HepG2 (cell line): ENCODE measurements around the gene UBC. TPM values are rescaled to one million over a fixed set of nuclear protein-coding genes. Genes with fewer than 3 reads are reported as not detected.

Experiments
- AGO1 ChIP-seq: fragments of 200-400 bp; formaldehyde crosslinking; IDR thresholded peaks from 2 replicates; pipeline ENCODE4 v1.6.1; 2017; ENCODE audit warnings: mild to moderate bottlenecking, low read depth, low read length, moderate library complexity; ENCODE audit not compliant: poor library complexity, severe bottlenecking
- BRCA1 ChIP-seq: sonication (generic); formaldehyde crosslinking; IDR thresholded peaks from 2 replicates; pipeline ENCODE4 v1.4.0; 2020; ENCODE audit warnings: missing genetic modification reagents
- EEA1 ChIP-seq: sonication (generic); formaldehyde crosslinking; IDR thresholded peaks from 2 replicates; pipeline ENCODE4 v1.5.1; 2020; ENCODE audit warnings: mild to moderate bottlenecking, missing genetic modification reagents, borderline replicate concordance
- KLF15 ChIP-seq: sonication (generic); formaldehyde crosslinking; IDR thresholded peaks from 2 replicates; pipeline ENCODE4 v1.8.1; 2023; ENCODE audit warnings: borderline replicate concordance, mild to moderate bottlenecking, inconsistent platforms, missing genetic modification reagents, mixed read lengths
- MLLT10 ChIP-seq: sonication (generic); formaldehyde crosslinking; IDR thresholded peaks from 2 replicates; pipeline ENCODE4 v1.4.0; 2020; ENCODE audit warnings: missing genetic modification reagents
- NFIB ChIP-seq: sonication (generic); formaldehyde crosslinking; IDR thresholded peaks from 2 replicates; pipeline ENCODE4 v1.9.0; 2021; ENCODE audit warnings: missing genetic modification reagents, mild to moderate bottlenecking, borderline replicate concordance
- PHF20 ChIP-seq: sonication (generic); formaldehyde crosslinking; IDR thresholded peaks from 2 replicates; pipeline ENCODE4 v1.5.0; 2020; ENCODE audit warnings: mild to moderate bottlenecking, missing genetic modification reagents
- SALL2 ChIP-seq: sonication (generic); formaldehyde crosslinking; IDR thresholded peaks from 2 replicates; pipeline ENCODE4 v1.8.1; 2023; ENCODE audit warnings: mild to moderate bottlenecking, missing genetic modification reagents, inconsistent platforms
- TOPORS ChIP-seq: sonication (generic); formaldehyde crosslinking; IDR thresholded peaks from 2 replicates; pipeline ENCODE4 v1.8.0; 2023; ENCODE audit warnings: mild to moderate bottlenecking, missing genetic modification reagents
- ZFP90 ChIP-seq: sonication (generic); formaldehyde crosslinking; IDR thresholded peaks from 2 replicates; pipeline ENCODE4 v1.8.0; 2022; ENCODE audit warnings: missing genetic modification reagents, mild to moderate bottlenecking, inconsistent platforms, borderline replicate concordance
- ZNF34 ChIP-seq: sonication (generic); formaldehyde crosslinking; IDR thresholded peaks from 2 replicates; pipeline ENCODE4 v1.4.0; 2020; ENCODE audit warnings: mild to moderate bottlenecking, missing genetic modification reagents, borderline replicate concordance
- ZNF678 ChIP-seq: sonication (generic); formaldehyde crosslinking; IDR thresholded peaks from 2 replicates; pipeline ENCODE4 v1.4.0; 2020; ENCODE audit warnings: mild to moderate bottlenecking, missing genetic modification reagents
- ZSCAN25 ChIP-seq: sonication (generic); formaldehyde crosslinking; IDR thresholded peaks from 2 replicates; pipeline ENCODE4 v1.8.0; 2022; ENCODE audit warnings: mild to moderate bottlenecking, missing genetic modification reagents
- polyA plus RNA-seq, 8 experiments: library from polyadenylated mRNA; depleted of rRNA in 3 of 8; stranded (reverse) in 7 of 8; unstranded in 1 of 8; fragments of >200 nt; fragmentation: Illumina TruSeq in 4 of 8; extraction: Trizol in 4 of 8; gene quantifications; 2 replicates each; pipeline versions ENCODE4 v1.2.1 to v1.2.3, GENCODE V29; 2011 to 2016; ENCODE audit warnings: low read depth in 4 of 8, missing spikeins in 1 of 8, mixed read lengths in 1 of 8; ENCODE audit not compliant: insufficient read depth in 1 of 8
- total RNA-seq, 5 experiments: library from RNA; depleted of rRNA; stranded (reverse); fragments of >200 nt; fragmentation: Illumina TruSeq; extraction: Trizol; gene quantifications; 2 replicates each; pipeline ENCODE4 v1.2.3, GENCODE V29; 2016; ENCODE audit warnings: low read depth in 1 of 5
- TF ChIP-seq, protein P1 (sequence below): sonication (generic); formaldehyde crosslinking; IDR thresholded peaks from 2 replicates; pipeline ENCODE4 v1.4.0; 2020; ENCODE audit warnings: missing genetic modification reagents
- TF ChIP-seq, protein P2 (sequence below): sonication (generic); formaldehyde crosslinking; IDR thresholded peaks from 2 replicates; pipeline ENCODE4 v1.5.1; 2020; ENCODE audit warnings: mild to moderate bottlenecking, missing genetic modification reagents, moderate library complexity
- TF ChIP-seq, protein P3 (sequence below): IDR thresholded peaks from 2 replicates; pipeline ENCODE4 v1.6.1; 2016; ENCODE audit warnings: low read depth, borderline replicate concordance
- TF ChIP-seq, protein P4 (sequence below): sonication (generic); formaldehyde crosslinking; IDR thresholded peaks from 2 replicates; pipeline ENCODE4 v1.8.0; 2022; ENCODE audit warnings: missing genetic modification reagents, mild to moderate bottlenecking, borderline replicate concordance
- TF ChIP-seq, protein P5 (sequence below): sonication (generic); formaldehyde crosslinking; IDR thresholded peaks from 2 replicates; pipeline ENCODE4 v1.8.0; 2022; ENCODE audit warnings: mild to moderate bottlenecking, missing genetic modification reagents, borderline replicate concordance

The UBC gene
- total and polyA plus RNA-seq, 2 of the 13 experiments (the other 11 are each of a cell fraction or from before 2014, with no cell fraction given): 805 to 1,432 TPM

DNA sequence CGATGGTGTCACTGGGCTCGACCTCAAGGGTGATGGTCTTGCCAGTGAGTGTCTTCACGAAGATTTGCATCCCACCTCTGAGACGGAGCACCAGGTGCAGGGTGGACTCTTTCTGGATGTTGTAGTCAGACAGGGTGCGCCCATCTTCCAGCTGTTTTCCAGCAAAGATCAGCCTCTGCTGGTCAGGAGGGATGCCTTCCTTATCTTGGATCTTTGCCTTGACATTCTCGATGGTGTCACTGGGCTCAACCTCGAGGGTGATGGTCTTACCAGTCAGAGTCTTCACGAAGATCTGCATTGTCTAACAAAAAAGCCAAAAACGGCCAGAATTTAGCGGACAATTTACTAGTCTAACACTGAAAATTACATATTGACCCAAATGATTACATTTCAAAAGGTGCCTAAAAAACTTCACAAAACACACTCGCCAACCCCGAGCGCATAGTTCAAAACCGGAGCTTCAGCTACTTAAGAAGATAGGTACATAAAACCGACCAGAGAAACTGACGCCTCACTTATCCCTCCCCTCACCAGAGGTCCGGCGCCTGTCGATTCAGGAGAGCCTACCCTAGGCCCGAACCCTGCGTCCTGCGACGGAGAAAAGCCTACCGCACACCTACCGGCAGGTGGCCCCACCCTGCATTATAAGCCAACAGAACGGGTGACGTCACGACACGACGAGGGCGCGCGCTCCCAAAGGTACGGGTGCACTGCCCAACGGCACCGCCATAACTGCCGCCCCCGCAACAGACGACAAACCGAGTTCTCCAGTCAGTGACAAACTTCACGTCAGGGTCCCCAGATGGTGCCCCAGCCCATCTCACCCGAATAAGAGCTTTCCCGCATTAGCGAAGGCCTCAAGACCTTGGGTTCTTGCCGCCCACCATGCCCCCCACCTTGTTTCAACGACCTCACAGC, 717 bp downstream of the UBC start (continued):
- TF ChIP-seq, protein P1, sequence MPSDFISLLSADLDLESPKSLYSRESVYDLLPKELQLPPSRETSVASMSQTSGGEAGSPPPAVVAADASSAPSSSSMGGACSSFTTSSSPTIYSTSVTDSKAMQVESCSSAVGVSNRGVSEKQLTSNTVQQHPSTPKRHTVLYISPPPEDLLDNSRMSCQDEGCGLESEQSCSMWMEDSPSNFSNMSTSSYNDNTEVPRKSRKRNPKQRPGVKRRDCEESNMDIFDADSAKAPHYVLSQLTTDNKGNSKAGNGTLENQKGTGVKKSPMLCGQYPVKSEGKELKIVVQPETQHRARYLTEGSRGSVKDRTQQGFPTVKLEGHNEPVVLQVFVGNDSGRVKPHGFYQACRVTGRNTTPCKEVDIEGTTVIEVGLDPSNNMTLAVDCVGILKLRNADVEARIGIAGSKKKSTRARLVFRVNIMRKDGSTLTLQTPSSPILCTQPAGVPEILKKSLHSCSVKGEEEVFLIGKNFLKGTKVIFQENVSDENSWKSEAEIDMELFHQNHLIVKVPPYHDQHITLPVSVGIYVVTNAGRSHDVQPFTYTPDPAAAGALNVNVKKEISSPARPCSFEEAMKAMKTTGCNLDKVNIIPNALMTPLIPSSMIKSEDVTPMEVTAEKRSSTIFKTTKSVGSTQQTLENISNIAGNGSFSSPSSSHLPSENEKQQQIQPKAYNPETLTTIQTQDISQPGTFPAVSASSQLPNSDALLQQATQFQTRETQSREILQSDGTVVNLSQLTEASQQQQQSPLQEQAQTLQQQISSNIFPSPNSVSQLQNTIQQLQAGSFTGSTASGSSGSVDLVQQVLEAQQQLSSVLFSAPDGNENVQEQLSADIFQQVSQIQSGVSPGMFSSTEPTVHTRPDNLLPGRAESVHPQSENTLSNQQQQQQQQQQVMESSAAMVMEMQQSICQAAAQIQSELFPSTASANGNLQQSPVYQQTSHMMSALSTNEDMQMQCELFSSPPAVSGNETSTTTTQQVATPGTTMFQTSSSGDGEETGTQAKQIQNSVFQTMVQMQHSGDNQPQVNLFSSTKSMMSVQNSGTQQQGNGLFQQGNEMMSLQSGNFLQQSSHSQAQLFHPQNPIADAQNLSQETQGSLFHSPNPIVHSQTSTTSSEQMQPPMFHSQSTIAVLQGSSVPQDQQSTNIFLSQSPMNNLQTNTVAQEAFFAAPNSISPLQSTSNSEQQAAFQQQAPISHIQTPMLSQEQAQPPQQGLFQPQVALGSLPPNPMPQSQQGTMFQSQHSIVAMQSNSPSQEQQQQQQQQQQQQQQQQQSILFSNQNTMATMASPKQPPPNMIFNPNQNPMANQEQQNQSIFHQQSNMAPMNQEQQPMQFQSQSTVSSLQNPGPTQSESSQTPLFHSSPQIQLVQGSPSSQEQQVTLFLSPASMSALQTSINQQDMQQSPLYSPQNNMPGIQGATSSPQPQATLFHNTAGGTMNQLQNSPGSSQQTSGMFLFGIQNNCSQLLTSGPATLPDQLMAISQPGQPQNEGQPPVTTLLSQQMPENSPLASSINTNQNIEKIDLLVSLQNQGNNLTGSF (CRISPR knock-in tag): 0 out of 2 replicates have a peak, but pooled peaks have one; percentile 11
- TF ChIP-seq, protein P2, sequence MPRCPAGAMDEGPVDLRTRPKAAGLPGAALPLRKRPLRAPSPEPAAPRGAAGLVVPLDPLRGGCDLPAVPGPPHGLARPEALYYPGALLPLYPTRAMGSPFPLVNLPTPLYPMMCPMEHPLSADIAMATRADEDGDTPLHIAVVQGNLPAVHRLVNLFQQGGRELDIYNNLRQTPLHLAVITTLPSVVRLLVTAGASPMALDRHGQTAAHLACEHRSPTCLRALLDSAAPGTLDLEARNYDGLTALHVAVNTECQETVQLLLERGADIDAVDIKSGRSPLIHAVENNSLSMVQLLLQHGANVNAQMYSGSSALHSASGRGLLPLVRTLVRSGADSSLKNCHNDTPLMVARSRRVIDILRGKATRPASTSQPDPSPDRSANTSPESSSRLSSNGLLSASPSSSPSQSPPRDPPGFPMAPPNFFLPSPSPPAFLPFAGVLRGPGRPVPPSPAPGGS (CRISPR knock-in tag): no peak
- TF ChIP-seq BRCA1: 0 out of 2 replicates have a peak, but pooled peaks have one; percentile 23
- TF ChIP-seq ZFP90 (CRISPR knock-in tag): peak; percentile 14; the same call in 1 of the 2 replicates
- peak; percentile 21; the same call in 1 of the 2 replicates for TF ChIP-seq PHF20 (CRISPR knock-in tag)
- TF ChIP-seq NFIB (CRISPR knock-in tag): no peak
- TF ChIP-seq ZNF678 (CRISPR knock-in tag): no peak
- TF ChIP-seq KLF15 (CRISPR knock-in tag): peak; percentile 17; the same call in 1 of the 2 replicates
- 0 out of 2 replicates have a peak, but pooled peaks have one; percentile 86 for TF ChIP-seq MLLT10
- TF ChIP-seq AGO1: peak; percentile 98
- no peak for TF ChIP-seq ZNF34 (CRISPR knock-in tag)
- TF ChIP-seq TOPORS: peak; percentile 80; the same call in 1 of the 2 replicates
- TF ChIP-seq, protein P3, sequence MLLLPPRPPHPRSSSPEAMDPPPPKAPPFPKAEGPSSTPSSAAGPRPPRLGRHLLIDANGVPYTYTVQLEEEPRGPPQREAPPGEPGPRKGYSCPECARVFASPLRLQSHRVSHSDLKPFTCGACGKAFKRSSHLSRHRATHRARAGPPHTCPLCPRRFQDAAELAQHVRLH (CRISPR knock-in tag): no peak
- TF ChIP-seq ZSCAN25 (CRISPR knock-in tag): peak; percentile 16; the same call in 1 of the 2 replicates
- TF ChIP-seq, protein P4, sequence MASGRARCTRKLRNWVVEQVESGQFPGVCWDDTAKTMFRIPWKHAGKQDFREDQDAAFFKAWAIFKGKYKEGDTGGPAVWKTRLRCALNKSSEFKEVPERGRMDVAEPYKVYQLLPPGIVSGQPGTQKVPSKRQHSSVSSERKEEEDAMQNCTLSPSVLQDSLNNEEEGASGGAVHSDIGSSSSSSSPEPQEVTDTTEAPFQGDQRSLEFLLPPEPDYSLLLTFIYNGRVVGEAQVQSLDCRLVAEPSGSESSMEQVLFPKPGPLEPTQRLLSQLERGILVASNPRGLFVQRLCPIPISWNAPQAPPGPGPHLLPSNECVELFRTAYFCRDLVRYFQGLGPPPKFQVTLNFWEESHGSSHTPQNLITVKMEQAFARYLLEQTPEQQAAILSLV: no peak
- peak; percentile 4; the same call in 1 of the 2 replicates for TF ChIP-seq SALL2 (CRISPR knock-in tag)
- TF ChIP-seq, protein P5, sequence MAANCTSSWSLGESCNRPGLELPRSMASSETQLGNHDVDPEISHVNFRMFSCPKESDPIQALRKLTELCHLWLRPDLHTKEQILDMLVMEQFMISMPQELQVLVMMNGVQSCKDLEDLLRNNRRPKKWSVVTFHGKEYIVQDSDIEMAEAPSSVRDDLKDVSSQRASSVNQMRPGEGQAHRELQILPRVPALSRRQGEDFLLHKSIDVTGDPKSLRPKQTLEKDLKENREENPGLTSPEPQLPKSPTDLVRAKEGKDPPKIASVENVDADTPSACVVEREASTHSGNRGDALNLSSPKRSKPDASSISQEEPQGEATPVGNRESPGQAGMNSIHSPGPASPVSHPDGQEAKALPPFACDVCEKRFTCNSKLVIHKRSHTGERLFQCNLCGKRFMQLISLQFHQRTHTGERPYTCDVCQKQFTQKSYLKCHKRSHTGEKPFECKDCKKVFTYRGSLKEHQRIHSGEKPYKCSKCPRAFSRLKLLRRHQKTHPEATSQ (CRISPR knock-in tag): peak; percentile 97; the same call in 1 of the 2 replicates
- peak; percentile 2; the same call in 1 of the 2 replicates for TF ChIP-seq EEA1
